Measurements from ENCODE around the gene MGA.

DNA sequence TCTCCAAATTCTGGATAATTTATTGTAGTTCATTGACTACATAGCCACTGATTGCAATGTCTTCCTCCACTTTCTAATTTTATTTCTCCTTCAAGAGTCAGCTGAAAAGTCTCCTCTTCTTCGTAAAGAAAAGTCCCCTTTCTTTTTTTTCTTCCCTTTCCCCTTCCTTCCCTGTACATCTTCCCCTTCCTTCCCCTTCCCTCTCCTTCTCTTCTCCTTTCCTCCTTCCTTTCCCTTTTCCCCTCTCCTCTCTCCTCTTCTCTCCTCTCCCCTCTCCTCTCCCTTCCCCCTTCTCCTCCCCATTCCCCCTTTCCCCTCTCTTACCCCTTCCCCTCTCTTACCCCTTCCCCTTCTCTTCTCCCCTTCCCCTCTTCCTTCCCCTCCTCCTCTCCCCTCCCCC lies 8.8 kb upstream of the MGA start:
- TF ChIP-seq CTCF (IDR thresholded peaks at IDR 0.05) (no peak), POLR2A (IDR thresholded peaks at IDR 0.05) (no peak)
